Natural killer cell (primary cell): ENCODE data around the gene SEMA6A. TPM values are rescaled to one million over a fixed set of nuclear protein-coding genes. Genes with fewer than 3 reads are reported as not detected.

ENCODE experiments used
- ATAC-seq, 3 donors: fragments of 150-1000 bp in 2 of 3; fragments of 200-7000 bp in 1 of 3; cut with Tn5 transposase; 1 replicate in 1 of 3; 2 replicates in 2 of 3; pipeline ENCODE4 v1.10.0; 2021; ENCODE audit warnings: mild to moderate bottlenecking in 2 of 3, moderate library complexity in 2 of 3
- DNase-seq, 2 donors: peaks; one replicate each; pipeline versions ENCODE4 v3.0.0 to v3.0.0-alpha.2; 2013 to 2021; ENCODE audit warnings: mixed read lengths in 1 of 2
- H3K27ac ChIP-seq: one replicate; pipeline ENCODE4 v1.5.1; 2013; ENCODE audit warnings: mild to moderate bottlenecking, low read length
- H3K27me3 ChIP-seq: one replicate; pipeline ENCODE4 v1.6.1; 2013; ENCODE audit warnings: low read length; ENCODE audit not compliant: control insufficient read depth, insufficient read depth
- H3K36me3 ChIP-seq: one replicate; pipeline ENCODE4 v1.6.1; 2013; ENCODE audit warnings: low read length; ENCODE audit not compliant: control insufficient read depth, insufficient read depth
- H3K4me1 ChIP-seq: one replicate; pipeline ENCODE4 v1.6.1; 2013; ENCODE audit warnings: low read length; ENCODE audit not compliant: control insufficient read depth, insufficient read depth
- H3K4me3 ChIP-seq: one replicate; pipeline ENCODE4 v1.5.1; 2013; ENCODE audit warnings: low read length
- H3K9me3 ChIP-seq: one replicate; pipeline ENCODE4 v1.6.1; 2013; ENCODE audit warnings: low read length; ENCODE audit not compliant: control insufficient read depth, insufficient read depth
- H3K27ac Mint-ChIP-seq, 2 donors: one replicate each; pipeline ENCODE4 v1.8.0; 2022; ENCODE audit warnings: mild to moderate bottlenecking in 2 of 2, mixed read lengths in 2 of 2, moderate library complexity in 1 of 2
- H3K27me3 Mint-ChIP-seq, 2 donors: one replicate each; pipeline ENCODE4 v1.8.0; 2022; ENCODE audit warnings: low read depth in 2 of 2, mixed read lengths in 2 of 2
- H3K36me3 Mint-ChIP-seq: one replicate; pipeline ENCODE4 v1.8.0; 2022; ENCODE audit warnings: mixed read lengths
- H3K4me1 Mint-ChIP-seq, 2 donors: one replicate each; pipeline ENCODE4 v1.8.0; 2022; ENCODE audit warnings: mixed read lengths in 2 of 2
- H3K4me3 Mint-ChIP-seq: one replicate; pipeline ENCODE4 v1.8.0; 2022; ENCODE audit warnings: mild to moderate bottlenecking, moderate library complexity, mixed read lengths
- H3K9me3 Mint-ChIP-seq, 2 donors: one replicate each; pipeline ENCODE4 v1.8.0; 2022; ENCODE audit warnings: mixed read lengths in 2 of 2
- WGBS: methylation state at CpG from one replicate; pipeline ENCODE4 v1.1.7; 2013; ENCODE audit warnings: missing lambda C conversion rate; ENCODE audit not compliant: insufficient coverage; 5-methylcytosine and 5-hydroxymethylcytosine counted together
- intact Hi-C: fragments of 100-400 bp; cut with micrococcal nuclease; formaldehyde crosslinking; loops from one replicate; pipeline ENCODE4 v1.14.2; 2022
- total RNA-seq, 4 donors: library from RNA; stranded (reverse); fragments of 120-200 nt in 1 of 4; gene quantifications; one replicate each; pipeline versions ENCODE4 v1.2.3 to v1.2.4, GENCODE V29; 2013 to 2022
- TF ChIP-seq, protein P1 (sequence below): fragments of 200-600 bp; IDR thresholded peaks from one replicate; pipeline ENCODE4 v1.8.0; 2022; ENCODE audit warnings: antibody characterized with exemption

SEMA6A gene
- total RNA-seq, 3 donors from 2014 or later (not counting 1 experiment from before 2014, with no cell fraction given) = not detected

DNA sequence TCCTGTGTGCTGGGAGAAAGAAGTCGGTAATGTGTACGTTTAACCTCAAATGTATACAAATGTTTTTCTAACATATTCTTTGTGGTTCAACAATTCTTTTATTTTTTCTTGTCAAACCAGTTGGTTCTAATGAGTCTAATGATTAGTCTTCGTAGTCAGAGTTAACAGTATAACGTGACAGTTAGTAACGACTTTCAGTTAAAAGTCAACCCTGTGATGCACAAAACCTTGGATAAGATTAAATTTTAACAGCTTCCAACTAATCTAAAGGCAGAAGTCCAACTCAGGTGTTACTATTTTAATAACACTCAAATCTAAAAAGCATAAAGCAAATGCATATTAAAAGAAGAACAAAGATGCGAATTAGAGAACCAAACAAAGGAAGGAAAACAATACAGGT lies 47.0 kb downstream of the SEMA6A start:
- intact Hi-C loops = no loop called here
- Histone ChIP-seq H3K27ac (no peak overlapping the region), H3K9me3 (no peaks in the 10 kb centered on the region), H3K4me1 (no peaks in the 10 kb centered on the region), H3K36me3 (no peaks in the 10 kb centered on the region), H3K4me3 (no peak overlapping the region), H3K27me3 (no peaks in the 10 kb centered on the region)
- Mint-ChIP-seq H3K36me3 (no peaks in the 10 kb centered on the region), H3K27me3 (peaks cover 0 to 7% of the 10 kb centered on the region in 2 donors), H3K4me3 (no peak overlapping the region), H3K4me1 (no peaks in the 10 kb centered on the region), H3K27ac (no peak overlapping the region), H3K9me3 (no peaks in the 10 kb centered on the region)
- TF ChIP-seq, protein P1, sequence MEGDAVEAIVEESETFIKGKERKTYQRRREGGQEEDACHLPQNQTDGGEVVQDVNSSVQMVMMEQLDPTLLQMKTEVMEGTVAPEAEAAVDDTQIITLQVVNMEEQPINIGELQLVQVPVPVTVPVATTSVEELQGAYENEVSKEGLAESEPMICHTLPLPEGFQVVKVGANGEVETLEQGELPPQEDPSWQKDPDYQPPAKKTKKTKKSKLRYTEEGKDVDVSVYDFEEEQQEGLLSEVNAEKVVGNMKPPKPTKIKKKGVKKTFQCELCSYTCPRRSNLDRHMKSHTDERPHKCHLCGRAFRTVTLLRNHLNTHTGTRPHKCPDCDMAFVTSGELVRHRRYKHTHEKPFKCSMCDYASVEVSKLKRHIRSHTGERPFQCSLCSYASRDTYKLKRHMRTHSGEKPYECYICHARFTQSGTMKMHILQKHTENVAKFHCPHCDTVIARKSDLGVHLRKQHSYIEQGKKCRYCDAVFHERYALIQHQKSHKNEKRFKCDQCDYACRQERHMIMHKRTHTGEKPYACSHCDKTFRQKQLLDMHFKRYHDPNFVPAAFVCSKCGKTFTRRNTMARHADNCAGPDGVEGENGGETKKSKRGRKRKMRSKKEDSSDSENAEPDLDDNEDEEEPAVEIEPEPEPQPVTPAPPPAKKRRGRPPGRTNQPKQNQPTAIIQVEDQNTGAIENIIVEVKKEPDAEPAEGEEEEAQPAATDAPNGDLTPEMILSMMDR = no peak
- 100% methylated on average over 3 of the region's 6 CpGs for WGBS
- no peak for DNase-seq
- no peak for ATAC-seq

DNA sequence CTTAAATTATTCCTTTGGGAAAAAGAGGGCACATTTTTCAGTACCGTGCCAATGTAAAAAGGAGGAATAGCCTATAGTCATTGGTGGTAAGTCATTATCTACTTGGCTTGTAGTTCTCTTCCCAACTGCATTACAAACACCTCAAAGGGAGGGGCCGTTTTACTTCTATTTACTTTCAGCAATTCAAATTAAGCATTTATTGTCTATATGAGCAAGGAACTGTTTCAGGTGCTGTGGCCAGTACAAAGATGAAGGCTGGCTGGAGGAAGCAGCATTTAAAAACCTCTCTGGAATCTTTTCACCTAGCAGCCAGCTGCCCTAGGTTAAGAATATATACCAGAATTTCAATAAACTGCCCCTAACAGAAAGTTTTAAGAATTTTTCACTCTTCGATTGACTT lies 48.9 kb downstream of the SEMA6A start:
- H3K9me3 ChIP-seq = no peaks in the 10 kb centered on the region
- H3K27ac Mint-ChIP-seq = no peak overlapping the region
- TF ChIP-seq, protein P1 = no peak
- no peak overlapping the region for H3K4me3 ChIP-seq
- peaks cover 0 to 7% of the 10 kb centered on the region in 2 donors for H3K27me3 Mint-ChIP-seq
- H3K27ac ChIP-seq = no peak overlapping the region
- H3K36me3 ChIP-seq = no peaks in the 10 kb centered on the region
- ATAC-seq (no peak), DNase-seq (no peak)
- no peaks in the 10 kb centered on the region for H3K36me3 Mint-ChIP-seq
- H3K27me3 ChIP-seq = no peaks in the 10 kb centered on the region
- WGBS = no CpG with 5 or more reads among the region's 3 CpGs
- H3K9me3 Mint-ChIP-seq = no peaks in the 10 kb centered on the region
- intact Hi-C loops = no loop called here
- no peaks in the 10 kb centered on the region for H3K4me1 ChIP-seq
- no peaks in the 10 kb centered on the region for H3K4me1 Mint-ChIP-seq
- no peak overlapping the region for H3K4me3 Mint-ChIP-seq

DNA sequence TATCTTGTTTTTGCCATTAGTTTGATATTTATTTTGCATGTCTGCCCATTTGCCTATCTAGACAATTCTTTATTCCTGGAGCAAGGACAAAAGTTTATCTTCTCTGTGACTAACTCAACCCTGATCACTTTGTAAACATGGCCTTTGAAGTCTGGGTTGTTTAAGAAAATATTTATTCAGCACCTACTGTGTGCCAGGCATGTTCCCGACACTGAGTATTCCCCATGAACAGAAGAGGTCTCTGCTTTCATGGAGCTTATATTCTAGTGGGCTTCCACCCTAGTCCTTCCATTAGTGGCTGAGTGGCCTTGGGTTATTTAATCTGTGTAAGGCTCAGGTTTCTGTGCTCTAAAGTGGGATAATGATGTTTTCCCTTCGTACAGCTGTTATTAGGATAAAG lies 49.7 kb downstream of the SEMA6A start:
- H3K9me3 Mint-ChIP-seq = no peaks in the 10 kb centered on the region

More for the DNA sequence above, 49.7 kb downstream of the SEMA6A start:
- no peaks in the 10 kb centered on the region for H3K4me1 ChIP-seq
- H3K27me3 Mint-ChIP-seq = peaks cover 0 to 7% of the 10 kb centered on the region in 2 donors
- H3K27me3 ChIP-seq = no peaks in the 10 kb centered on the region
- intact Hi-C loops = no loop called here
- H3K9me3 ChIP-seq = no peaks in the 10 kb centered on the region
- no peak for DNase-seq
- H3K27ac ChIP-seq = no peak overlapping the region
- H3K4me3 Mint-ChIP-seq = no peak overlapping the region
- ATAC-seq = no peak
- no peak overlapping the region for H3K4me3 ChIP-seq
- H3K36me3 Mint-ChIP-seq = no peaks in the 10 kb centered on the region
- WGBS = 92% methylated on average over 2 of the region's 2 CpGs
- no peaks in the 10 kb centered on the region for H3K36me3 ChIP-seq
- no peak overlapping the region for H3K27ac Mint-ChIP-seq
- H3K4me1 Mint-ChIP-seq = no peaks in the 10 kb centered on the region
- TF ChIP-seq, protein P1 = no peak
